ENCODE measurements around the gene MRPS15.
A peak's percentile ranks its signal among the peaks of the same experiment; 100 is the strongest.
"Not testable (repeated sequence)": the region's sequence is repeated elsewhere in the genome, so short reads cannot be mapped to it uniquely, and the experiment has no call there.

Gene MRPS15

DNA sequence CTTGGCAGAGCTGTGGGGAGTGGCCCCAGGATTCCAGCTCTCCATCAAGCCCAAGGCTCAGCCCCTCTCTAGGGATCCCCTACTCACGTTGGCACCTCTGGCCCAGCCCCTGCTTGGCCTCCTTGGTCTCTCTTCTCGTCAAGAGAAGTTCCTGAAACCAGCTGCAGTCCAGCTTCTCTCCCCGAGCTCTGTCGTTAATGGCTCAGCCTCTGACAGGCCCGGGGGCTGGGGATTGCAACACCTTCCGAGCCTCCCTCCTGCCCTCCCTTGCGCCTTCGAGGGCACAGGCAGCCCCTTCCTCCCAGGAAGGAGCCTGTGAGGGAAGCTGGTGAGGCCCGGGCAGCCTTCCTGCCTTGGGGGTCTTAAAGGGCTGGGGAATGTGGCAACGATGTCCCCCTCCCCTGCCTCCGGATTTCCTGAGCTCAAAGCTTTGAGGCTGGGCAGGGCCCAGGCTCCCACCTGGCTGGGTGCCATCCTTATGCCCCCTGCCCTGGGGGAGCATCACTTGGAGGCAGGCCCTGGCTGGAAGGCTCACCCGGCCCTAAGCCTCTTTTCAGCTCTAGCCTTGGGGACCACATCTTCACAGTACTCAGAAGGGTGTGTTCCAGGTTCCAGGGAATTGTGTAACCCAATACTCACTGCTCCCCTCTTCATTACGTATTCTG lies 18.7 kb upstream of the MRPS15 start, which contains the start of gene CSF3R:
CSF3R (minus strand) TSS at position 190 of the 665 bp plus-strand sequence. CDS start 3,417 bp downstream, outside the sequence.
- no peak for DNase-seq

GRCh38 chr1:36481771-36482723 lies 17.9 kb upstream of the MRPS15 start:
- no peak for DNase-seq

GRCh38 chr1:36481091-36481490 lies 16.9 kb upstream of the MRPS15 start:
- no peak for DNase-seq

GRCh38 chr1:36480161-36480560 lies 16.0 kb upstream of the MRPS15 start:
- DNase-seq: no peak

DNA sequence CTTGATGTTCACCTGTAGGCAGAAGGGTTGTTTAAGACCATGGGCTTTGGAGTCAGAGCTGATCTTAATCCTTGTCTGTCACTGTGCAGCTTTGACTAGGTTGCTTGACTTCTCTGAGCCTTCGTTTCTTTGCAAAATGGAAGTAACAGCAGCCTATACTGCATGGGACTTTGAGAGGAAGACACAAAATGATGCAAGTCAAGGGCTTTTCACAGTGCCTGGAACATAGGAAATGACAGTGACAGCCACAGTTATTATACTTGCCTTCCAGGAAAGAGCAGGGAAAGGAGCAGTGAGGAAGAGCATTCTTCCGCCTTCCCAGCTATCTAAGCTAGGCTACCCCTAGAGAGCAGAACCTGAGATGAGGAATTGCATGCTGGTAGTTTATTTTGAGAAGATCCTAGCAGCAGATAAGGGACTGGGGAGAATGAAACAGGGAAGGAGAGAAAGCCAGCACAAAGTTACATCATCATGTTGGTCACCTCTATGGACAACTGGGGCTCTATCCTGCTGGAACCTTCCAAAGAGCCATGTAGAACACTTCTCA lies 15.4 kb upstream of the MRPS15 start:
- DNase-seq: no peak

- not testable (repeated sequence) for DNase-seq
Measured at GRCh38 chr1:36477615-36478014, 13.4 kb upstream of the MRPS15 start.

- no peak for DNase-seq
Measured at GRCh38 chr1:36476945-36477344, 12.8 kb upstream of the MRPS15 start.

DNA sequence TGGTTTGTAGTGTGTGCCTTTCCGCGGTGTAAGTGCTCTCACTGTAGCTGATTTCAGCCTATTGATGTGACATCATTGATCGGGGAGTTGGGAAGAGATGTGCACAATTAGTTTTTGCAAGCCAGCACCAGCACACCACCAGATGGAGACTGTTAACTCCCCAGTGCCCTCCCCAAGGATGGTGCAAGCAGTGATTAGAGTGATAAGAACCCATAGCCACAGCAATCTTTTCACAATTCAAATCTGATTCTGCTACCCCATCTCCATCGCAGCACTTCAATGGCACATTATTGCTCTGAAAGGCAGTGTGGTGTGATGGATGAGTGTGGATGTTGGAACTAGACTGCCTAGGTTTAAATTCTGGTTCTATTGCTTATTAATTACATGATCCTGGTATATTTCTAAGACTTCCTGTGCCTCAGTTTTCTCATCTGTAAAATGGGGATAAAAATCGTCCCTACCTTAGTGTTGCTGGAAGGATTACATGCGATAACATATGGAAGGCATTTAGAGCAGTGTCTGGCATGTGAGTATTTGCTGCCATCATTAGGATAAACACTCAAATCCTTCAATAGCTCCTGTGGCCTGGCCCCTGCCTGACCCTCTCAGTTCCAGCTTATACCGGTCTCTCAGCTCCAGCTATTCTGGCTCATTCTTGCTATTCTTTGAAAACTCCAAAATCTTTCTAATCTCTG lies 11.9 kb upstream of the MRPS15 start:
- DNase-seq: peak; percentile 41

DNA sequence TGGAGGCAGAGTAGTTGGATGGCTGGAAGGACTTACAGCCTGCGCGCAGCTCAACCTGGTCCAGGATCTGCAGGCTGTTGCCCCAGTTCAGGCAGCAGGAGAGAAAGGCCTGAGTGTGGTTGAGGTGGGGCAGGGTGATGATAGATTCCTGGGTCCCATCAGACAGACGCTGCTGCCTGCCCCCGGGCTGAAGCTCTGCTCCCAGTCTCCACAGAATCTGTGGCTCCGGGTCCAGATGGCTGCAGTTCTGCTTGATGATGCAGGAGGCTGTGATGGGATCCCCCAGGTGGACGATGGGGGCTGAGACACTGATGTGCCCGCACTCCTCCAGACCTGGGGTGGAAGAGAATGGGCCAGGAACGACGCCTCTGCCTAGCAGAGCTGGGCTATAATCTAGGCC lies 11.2 kb upstream of the MRPS15 start:
- DNase-seq: no peak

DNA sequence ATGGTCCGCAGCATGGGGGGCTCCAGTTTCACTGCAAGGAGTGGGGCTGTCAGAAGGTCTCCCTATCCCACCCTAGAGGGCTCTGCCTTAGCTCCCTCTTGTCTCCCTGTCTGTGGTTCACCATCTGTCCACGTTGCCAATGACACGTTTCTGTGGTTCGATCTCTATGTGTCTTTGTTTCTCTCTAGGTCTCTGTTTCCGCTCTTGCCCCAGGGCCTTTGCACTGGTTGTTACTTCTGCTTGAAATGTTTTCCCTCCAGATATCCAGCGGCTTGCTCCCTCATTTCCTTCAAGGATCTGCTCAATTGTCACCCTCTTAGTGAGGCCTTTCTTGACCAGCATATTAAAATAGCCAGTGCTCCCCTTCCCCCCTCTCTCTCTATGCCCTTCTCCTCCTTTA lies 8.5 kb upstream of the MRPS15 start:
- DNase-seq: no peak

DNA sequence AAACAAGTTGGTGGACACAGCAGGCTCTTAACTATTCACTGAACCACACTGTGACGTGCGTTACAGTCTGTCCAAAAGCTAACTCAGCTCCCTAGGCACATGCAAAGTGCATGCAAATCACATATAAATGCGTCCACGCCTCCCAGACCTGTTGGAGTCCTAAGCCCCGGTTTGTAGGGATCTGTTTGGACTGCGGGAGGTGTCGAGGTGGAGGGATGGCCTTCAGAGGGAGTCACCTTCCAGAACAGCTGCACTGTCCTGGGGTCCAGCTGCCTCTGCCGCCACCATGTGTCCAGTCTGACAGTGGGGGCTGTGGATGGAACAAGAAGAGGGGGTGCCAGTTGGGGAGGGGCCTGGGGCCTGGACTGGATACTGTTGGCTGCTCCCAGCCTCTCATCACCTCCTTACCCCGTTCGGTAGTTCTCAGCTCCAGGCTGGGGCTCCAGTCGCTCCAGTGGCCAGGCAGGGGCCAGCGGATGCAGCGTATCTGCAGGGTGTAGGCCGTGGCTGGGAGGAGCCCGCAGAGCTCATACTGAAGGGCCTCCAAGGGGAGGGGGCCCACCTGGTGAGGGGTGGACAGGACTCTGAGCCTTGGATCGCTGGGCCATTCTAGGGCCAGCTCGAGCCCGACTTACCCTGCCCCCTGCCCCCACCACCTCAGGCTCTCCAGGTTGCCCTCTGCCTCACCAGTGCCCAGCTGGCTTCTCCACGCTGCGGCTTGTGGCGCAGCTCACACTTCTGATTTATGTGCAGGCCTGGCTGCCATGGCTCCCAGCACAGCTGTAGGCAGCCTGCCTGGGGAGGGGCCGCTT lies 7.9 kb upstream of the MRPS15 start:
- DNase-seq: no peak

DNA sequence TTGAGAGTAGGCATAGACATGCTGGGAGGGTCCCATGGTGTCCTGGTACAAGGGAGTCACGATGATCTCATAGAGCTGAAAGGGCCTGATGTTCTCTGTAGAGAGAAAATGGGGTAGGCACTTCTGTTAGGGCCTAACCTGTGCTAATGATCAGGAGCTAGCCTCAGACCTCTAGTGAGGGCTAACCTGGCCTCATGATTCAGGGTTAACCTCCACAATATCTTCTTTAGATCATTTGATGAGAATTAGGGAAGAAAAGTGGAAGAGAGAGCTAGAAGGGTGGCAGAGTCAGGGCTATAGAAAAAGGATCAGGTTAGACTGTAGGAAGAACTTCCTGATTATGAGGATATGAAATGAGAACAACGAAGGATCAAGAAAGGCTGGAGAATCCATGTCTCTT lies 5.0 kb upstream of the MRPS15 start:
- no peak for DNase-seq

- DNase-seq: no peak
Measured at GRCh38 chr1:36467700-36468455, 3.7 kb upstream of the MRPS15 start.

- no peak for DNase-seq
Measured at GRCh38 chr1:36467027-36467410, 2.8 kb upstream of the MRPS15 start.

DNA sequence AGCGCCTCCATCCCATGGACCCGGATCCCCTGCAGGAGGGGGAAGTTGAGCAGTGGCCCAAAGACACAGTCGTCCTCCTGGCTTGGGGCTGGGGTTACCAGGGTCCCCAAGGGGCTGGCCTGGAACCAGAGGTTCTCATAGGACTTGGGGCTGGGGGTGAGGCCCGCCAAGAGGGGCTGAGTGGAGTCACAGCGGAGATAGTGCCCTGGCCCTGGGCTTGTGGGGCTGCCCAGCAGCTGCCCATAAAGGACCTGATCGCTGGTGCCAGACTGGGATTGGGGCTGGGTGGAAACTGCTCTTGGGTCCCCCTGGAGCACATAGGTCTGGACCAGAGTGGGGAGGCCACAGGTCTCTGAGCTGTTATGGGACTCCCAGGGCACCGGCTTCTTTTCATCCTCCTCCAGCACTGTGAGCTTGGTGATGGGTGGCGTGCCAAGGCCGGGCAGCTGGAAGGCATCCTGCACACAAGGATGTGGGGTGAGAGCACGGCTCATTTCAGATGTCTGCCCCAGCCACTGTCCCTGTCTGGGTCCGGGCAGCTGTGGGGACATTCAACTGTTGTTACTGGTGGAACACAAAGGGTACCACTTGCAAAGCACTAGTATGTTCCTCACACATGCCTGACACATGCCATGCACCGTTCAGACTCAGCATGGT lies 2.3 kb upstream of the MRPS15 start:
- no peak for DNase-seq

GRCh38 chr1:36465731-36466369 lies 1.7 kb upstream of the MRPS15 start:
- DNase-seq: no peak

GRCh38 chr1:36464605-36465393 lies 615 bp upstream of the MRPS15 start:
- no peak for DNase-seq

- DNase-seq: peak; percentile 17
Measured at GRCh38 chr1:36463463-36463802, 751 bp downstream of the MRPS15 start.

GRCh38 chr1:36458910-36459309 lies 5.3 kb downstream of the MRPS15 start:
- no peak for DNase-seq

DNA sequence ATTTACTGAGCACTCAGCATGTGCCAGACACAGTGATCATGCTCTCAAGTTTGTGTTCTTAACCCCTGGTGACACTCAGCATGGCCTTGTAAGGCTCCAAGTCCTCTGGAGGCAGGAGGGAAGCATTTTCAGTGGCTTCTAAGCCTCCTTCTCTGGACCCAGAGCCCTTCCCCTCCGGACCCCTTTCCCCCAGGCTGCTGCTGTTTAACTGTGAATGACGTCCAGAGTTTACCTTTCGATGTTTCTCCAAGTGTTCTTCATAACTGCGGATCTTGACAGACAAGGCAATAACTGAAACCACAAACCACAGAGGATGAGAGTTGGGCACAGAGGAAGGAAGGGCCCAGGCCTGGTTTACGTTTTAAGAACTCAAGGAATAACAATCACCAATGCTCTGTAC lies 6.5 kb downstream of the MRPS15 start:
- DNase-seq: no peak
